SJSA1 (cell line): Measurements from ENCODE around the gene CPA1. TPM values are rescaled to one million over a fixed set of nuclear protein-coding genes. Genes with fewer than 3 reads are reported as not detected.

Experiments
- DNase-seq, 2 experiments: peaks; one replicate each; pipeline ENCODE4 v3.0.0-alpha.2; 2015 to 2020; ENCODE audit warnings: low spot score in 2 of 2, low read depth in 1 of 2
- H3K27ac ChIP-seq: fragments of 250-450 bp; sonication (Bioruptor Pico); 2 replicates; pipeline ENCODE4 v1.5.1; 2020; ENCODE audit warnings: mild to moderate bottlenecking, moderate library complexity
- H3K27me3 ChIP-seq: fragments of 250-450 bp; sonication (Bioruptor Pico); replicated peaks from 2 replicates; pipeline ENCODE4 v1.5.1; 2020; ENCODE audit warnings: mild to moderate bottlenecking, moderate library complexity
- H3K36me3 ChIP-seq: fragments of 250-450 bp; sonication (Bioruptor Pico); 2 replicates; pipeline ENCODE4 v1.5.1; 2020; ENCODE audit warnings: mild to moderate bottlenecking
- H3K4me1 ChIP-seq: fragments of 250-450 bp; sonication (Bioruptor Pico); replicated peaks from 2 replicates; pipeline ENCODE4 v1.6.1; 2021; ENCODE audit warnings: mild to moderate bottlenecking
- H3K4me3 ChIP-seq: fragments of 250-450 bp; sonication (Bioruptor Pico); 2 replicates; pipeline ENCODE4 v1.5.1; 2020; ENCODE audit warnings: mild to moderate bottlenecking
- H3K9me3 ChIP-seq: fragments of 250-450 bp; sonication (Bioruptor Pico); replicated peaks from 2 replicates; pipeline ENCODE4 v1.5.1; 2020; ENCODE audit warnings: mild to moderate bottlenecking
- total RNA-seq: library from RNA; depleted of rRNA; stranded (reverse); fragments of >200 nt; shearing (Covaris generic); gene quantifications from 2 replicates; pipeline ENCODE4 v1.2.3, GENCODE V29; 2014

Gene CPA1
- total RNA-seq, 1 experiment from 2014 or later = not detected

GRCh38 chr7:130400120-130400572, 19.9 kb downstream of the CPA1 start:
- DNase-seq = no peak
- Histone ChIP-seq H3K36me3 (peaks cover 27% of the 10 kb centered on the region), H3K9me3 (no peaks in the 10 kb centered on the region), H3K4me1 (peaks cover 4% of the 10 kb centered on the region; the same call in 1 of the 2 replicates), H3K4me3 (no peak overlapping the region), H3K27ac (no peak overlapping the region), H3K27me3 (no peaks in the 10 kb centered on the region)

DNA sequence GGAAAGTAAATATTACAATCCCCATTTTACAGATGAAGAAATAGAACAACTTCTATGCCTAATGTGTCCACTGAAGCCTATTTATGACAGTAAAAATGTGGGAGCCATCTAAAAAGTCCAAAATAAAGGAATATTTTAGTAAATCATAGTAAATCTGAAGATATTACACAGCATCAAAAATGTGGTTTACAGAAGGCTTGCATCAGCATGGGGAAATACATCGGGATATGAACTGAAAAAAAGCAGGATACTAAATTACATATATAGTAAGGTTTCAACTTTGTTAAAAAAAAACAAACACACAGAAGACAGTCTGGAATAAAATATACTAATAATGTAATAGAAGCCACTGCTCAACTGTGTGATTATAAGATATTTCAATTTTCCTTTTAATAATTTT, 20.8 kb downstream of the CPA1 start:
- H3K36me3 ChIP-seq = peaks cover 27% of the 10 kb centered on the region
- H3K27ac ChIP-seq = no peak overlapping the region
- H3K4me1 ChIP-seq = no peaks in the 10 kb centered on the region
- no peaks in the 10 kb centered on the region for H3K9me3 ChIP-seq
- no peak overlapping the region for H3K4me3 ChIP-seq
- no peak for DNase-seq
- H3K27me3 ChIP-seq = no peaks in the 10 kb centered on the region

DNA sequence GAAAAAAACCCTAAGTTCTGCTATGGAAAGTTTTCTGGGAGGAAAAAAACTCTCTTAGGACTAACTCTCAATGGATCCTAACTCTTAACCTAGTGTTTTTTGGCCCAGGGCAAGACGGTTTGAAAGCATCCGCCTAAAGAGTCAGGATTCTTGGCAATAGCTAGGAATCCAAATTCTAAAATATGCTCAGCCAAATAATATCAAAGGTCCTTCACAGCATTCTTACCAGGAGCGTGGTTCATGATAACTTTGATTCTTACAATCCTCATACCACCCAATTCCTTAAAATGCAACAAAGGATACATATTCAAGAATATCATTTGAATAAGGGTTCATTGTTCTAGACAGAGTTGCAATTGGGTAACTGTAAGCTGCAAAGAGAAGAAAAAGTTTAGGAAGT, 21.3 kb downstream of the CPA1 start:
- H3K27me3 ChIP-seq = no peaks in the 10 kb centered on the region
- H3K36me3 ChIP-seq = peaks cover 27% of the 10 kb centered on the region
- H3K27ac ChIP-seq = no peak overlapping the region
- no peak for DNase-seq
- H3K4me3 ChIP-seq = no peak overlapping the region
- H3K9me3 ChIP-seq = no peaks in the 10 kb centered on the region
- no peaks in the 10 kb centered on the region for H3K4me1 ChIP-seq

- H3K27me3 ChIP-seq = no peaks in the 10 kb centered on the region
- peaks cover 19% of the 10 kb centered on the region for H3K4me1 ChIP-seq
- H3K4me3 ChIP-seq = no peak overlapping the region
- no peak overlapping the region for H3K27ac ChIP-seq
- DNase-seq = no peak
- no peaks in the 10 kb centered on the region for H3K9me3 ChIP-seq
- peaks cover 22% of the 10 kb centered on the region for H3K36me3 ChIP-seq
These were observed 24.7 kb downstream of the CPA1 start for GRCh38 chr7:130405003-130405402.

DNA sequence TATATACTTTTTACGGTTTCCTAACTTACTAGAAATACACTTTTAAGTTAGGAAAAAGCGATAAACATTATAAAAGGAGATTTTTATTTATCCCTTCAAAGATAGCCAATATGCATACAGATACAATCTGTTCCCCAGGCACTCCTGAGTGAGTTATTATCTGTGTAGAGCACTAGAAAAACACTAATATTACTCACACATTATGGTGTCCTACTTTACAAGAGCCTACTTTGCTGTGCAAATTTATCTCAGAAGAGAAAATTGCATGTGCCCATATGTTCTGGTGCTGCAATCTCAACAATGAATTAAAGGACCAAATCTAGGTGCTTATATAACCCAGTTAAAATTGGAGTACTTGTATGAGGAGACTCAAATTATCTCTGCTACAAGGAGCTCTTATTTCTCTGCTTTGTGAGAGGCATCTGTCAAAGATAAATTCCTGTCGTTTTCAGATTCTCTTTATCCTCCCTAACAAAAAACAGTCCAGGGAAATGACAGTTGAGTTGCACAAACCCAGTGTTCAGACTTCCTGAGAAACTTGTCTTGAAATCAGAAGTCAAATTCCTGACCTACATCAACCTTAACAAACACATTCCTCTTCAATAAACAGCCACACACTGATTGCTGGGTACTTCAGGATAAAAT, 28.9 kb downstream of the CPA1 start:
- Histone ChIP-seq H3K9me3 (no peaks in the 10 kb centered on the region; the same call in 1 of the 2 replicates), H3K4me1 (peaks cover 36% of the 10 kb centered on the region), H3K4me3 (no peak overlapping the region), H3K27me3 (no peaks in the 10 kb centered on the region), H3K27ac (peak overlapping the region; percentile 77), H3K36me3 (0 out of 2 replicates have a peak, but pooled peaks cover 5% of the 10 kb centered on the region)
- DNase-seq = peak in 1 of 2 experiments; percentile 82

DNA sequence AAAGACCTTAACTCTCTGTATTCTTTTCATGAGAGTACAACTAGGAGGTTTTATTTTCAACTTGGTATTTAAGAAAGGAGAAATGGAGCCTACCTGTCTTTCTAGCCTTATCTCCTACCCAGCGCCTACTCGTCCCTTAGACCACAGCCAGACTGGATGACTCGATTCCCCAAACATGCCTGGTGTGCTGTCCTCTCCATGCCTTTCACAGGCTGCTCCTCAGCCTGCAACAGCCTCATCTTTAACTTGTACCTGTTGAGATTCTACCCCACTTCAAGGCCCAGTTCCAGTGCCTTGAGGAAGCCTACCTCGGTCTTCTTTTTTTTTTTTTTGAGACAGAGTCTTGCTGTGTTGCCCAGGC, 29.4 kb downstream of the CPA1 start:
- DNase-seq = no peak
- H3K9me3 ChIP-seq = no peaks in the 10 kb centered on the region; the same call in 1 of the 2 replicates

GRCh38 chr7:130410868-130411541, 30.7 kb downstream of the CPA1 start:
- peak overlapping the region; percentile 11; the same call in 1 of the 2 replicates for H3K27ac ChIP-seq
- H3K4me1 ChIP-seq = peaks cover 36% of the 10 kb centered on the region
- no peaks in the 10 kb centered on the region; the same call in 1 of the 2 replicates for H3K9me3 ChIP-seq
- H3K27me3 ChIP-seq = no peaks in the 10 kb centered on the region
- 0 out of 2 replicates have a peak, but pooled peaks cover 5% of the 10 kb centered on the region for H3K36me3 ChIP-seq
- H3K4me3 ChIP-seq = no peak overlapping the region
- no peak for DNase-seq

More for the DNA sequence above, 29.4 kb downstream of the CPA1 start:
- H3K36me3 ChIP-seq = 0 out of 2 replicates have a peak, but pooled peaks cover 5% of the 10 kb centered on the region
- H3K4me3 ChIP-seq = no peak overlapping the region
- no peaks in the 10 kb centered on the region for H3K27me3 ChIP-seq
- peaks cover 36% of the 10 kb centered on the region for H3K4me1 ChIP-seq
- H3K27ac ChIP-seq = peak overlapping the region; percentile 77

GRCh38 chr7:130413201-130413600, 32.9 kb downstream of the CPA1 start:
- Histone ChIP-seq H3K36me3 (0 out of 2 replicates have a peak, but pooled peaks cover 5% of the 10 kb centered on the region), H3K27me3 (no peaks in the 10 kb centered on the region)
- no peak for DNase-seq

GRCh38 chr7:130415006-130415405, 34.7 kb downstream of the CPA1 start:
- peaks cover 25% of the 10 kb centered on the region for H3K4me1 ChIP-seq
- H3K27me3 ChIP-seq = no peaks in the 10 kb centered on the region
- no peak overlapping the region for H3K4me3 ChIP-seq
- H3K27ac ChIP-seq = no peak overlapping the region
- DNase-seq = no peak
- 0 out of 2 replicates have a peak, but pooled peaks cover 5% of the 10 kb centered on the region for H3K36me3 ChIP-seq
- no peaks in the 10 kb centered on the region; the same call in 1 of the 2 replicates for H3K9me3 ChIP-seq

More at GRCh38 chr7:130413201-130413600, 32.9 kb downstream of the CPA1 start:
- no peak overlapping the region for H3K4me3 ChIP-seq
- H3K4me1 ChIP-seq = peaks cover 35% of the 10 kb centered on the region
- H3K27ac ChIP-seq = no peak overlapping the region
- no peaks in the 10 kb centered on the region; the same call in 1 of the 2 replicates for H3K9me3 ChIP-seq

DNA sequence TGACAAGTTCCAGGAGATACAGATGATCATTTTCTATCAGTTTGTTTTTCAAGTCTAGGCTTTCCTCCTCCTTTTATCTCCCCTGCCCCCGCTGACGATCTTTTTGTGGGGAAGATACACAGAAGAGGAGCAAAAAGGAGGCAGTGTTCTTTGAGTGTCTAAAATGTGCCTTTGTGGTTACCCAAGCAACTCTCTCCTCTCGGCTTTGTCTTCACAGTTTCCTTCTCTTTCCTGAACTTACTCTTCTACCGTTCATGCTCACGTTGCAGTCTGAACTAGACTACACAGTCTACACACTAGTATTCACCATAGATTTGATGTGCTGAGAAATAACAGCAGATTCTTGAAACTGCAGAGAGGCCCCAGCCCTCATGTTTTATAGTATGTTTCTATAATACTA, 36.9 kb downstream of the CPA1 start:
- H3K27ac ChIP-seq = no peak overlapping the region
- H3K27me3 ChIP-seq = no peaks in the 10 kb centered on the region
- no peaks in the 10 kb centered on the region for H3K9me3 ChIP-seq
- H3K4me1 ChIP-seq = peaks cover 22% of the 10 kb centered on the region
- no peak for DNase-seq
- H3K36me3 ChIP-seq = 0 out of 2 replicates have a peak, but pooled peaks cover 3% of the 10 kb centered on the region
- no peak overlapping the region for H3K4me3 ChIP-seq

- Histone ChIP-seq H3K27ac (no peak overlapping the region), H3K4me1 (peaks cover 22% of the 10 kb centered on the region)
- no peak for DNase-seq
These were observed 38.0 kb downstream of the CPA1 start for GRCh38 chr7:130418306-130418705.

GRCh38 chr7:130419658-130420057, 39.4 kb downstream of the CPA1 start:
- peaks cover 22% of the 10 kb centered on the region for H3K4me1 ChIP-seq
- H3K27me3 ChIP-seq = no peaks in the 10 kb centered on the region
- no peak overlapping the region for H3K4me3 ChIP-seq
- DNase-seq = no peak
- no peak overlapping the region for H3K27ac ChIP-seq
- 0 out of 2 replicates have a peak, but pooled peaks cover 3% of the 10 kb centered on the region for H3K36me3 ChIP-seq
- no peaks in the 10 kb centered on the region for H3K9me3 ChIP-seq

More at GRCh38 chr7:130418306-130418705, 38.0 kb downstream of the CPA1 start:
- Histone ChIP-seq H3K9me3 (no peaks in the 10 kb centered on the region), H3K36me3 (0 out of 2 replicates have a peak, but pooled peaks cover 3% of the 10 kb centered on the region), H3K27me3 (no peaks in the 10 kb centered on the region), H3K4me3 (no peak overlapping the region)

DNA sequence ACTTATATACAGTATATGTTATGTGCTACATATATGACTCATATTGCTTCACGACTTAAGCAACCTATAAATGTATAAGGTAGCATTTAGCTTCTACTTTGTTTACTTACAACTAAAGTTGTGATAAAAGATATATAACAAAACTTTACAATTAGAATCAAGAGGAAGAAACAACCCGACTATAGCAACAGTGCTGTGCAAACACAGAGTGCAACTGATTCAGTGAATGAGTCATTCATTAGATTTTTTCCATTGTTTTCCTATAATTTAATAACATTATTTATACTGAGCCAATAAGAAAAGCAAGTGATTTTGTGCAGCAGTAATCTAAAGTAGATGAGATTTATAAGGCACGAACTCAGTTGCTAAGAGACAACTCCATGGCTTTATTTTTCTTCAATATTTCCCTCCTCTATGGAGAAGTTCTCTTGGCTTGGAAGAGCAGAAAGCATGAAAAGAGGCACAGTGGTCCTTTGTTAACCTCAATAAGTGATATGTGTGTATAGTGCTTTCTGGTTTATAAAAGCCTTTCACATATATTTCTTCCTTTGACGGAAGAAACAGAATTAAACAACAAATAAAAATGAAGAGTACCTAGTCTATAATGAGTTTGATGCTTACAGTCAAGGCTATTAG, 40.8 kb downstream of the CPA1 start:
- no peak overlapping the region for H3K4me3 ChIP-seq
- DNase-seq = no peak
- H3K9me3 ChIP-seq = no peaks in the 10 kb centered on the region
- H3K4me1 ChIP-seq = peaks cover 22% of the 10 kb centered on the region
- no peak overlapping the region for H3K27ac ChIP-seq
- 0 out of 2 replicates have a peak, but pooled peaks cover 3% of the 10 kb centered on the region for H3K36me3 ChIP-seq
- H3K27me3 ChIP-seq = no peaks in the 10 kb centered on the region
